K562 (cell line): Measurements from ENCODE around the gene ZNF292. TPM values are rescaled to one million over a fixed set of nuclear protein-coding genes. Genes with fewer than 3 reads are reported as not detected.

Experiments used
- ATAC-seq: fragments of 200-7000 bp; cut with Tn5 transposase; 3 replicates; pipeline ENCODE4 v1.9.1; 2020; ENCODE audit warnings: moderate library complexity
- BruUV-seq: library from RNA; stranded (reverse); fragments of 400-500 nt; replicated peaks from 2 replicates; lab custom pipeline; 2021; lab: Mats Ljungman, UMichigan
- CTCF ChIA-PET: fragments of 300-600 bp; formaldehyde crosslinking; extraction: SDS; loops from one replicate; lab custom pipeline; 2021; ENCODE audit warnings: low intra/inter-chr PET ratio; lab: Yijun Ruan, JAX
- POLR2A ChIA-PET: fragments of 300-600, 350-650 bp; sonication (Branson Sonifier 250); formaldehyde crosslinking; extraction: SDS; loops from one replicate; lab custom pipeline; 2021; ENCODE audit warnings: antibody characterized with exemption, inconsistent platforms; lab: Yijun Ruan, JAX
- DNase-seq, 4 experiments: peaks; one replicate each; pipeline versions ENCODE4 v3.0.0 to v3.0.0-alpha.2; 2011 to 2018; ENCODE audit warnings: low spot score in 3 of 4, mixed read lengths in 3 of 4; ENCODE audit errors: extremely low read depth in 1 of 4
- FAIRE-seq: peaks from 2 replicates; lab custom pipeline; 2011; peaks lifted over from hg19 to GRCh38; lab: Jason Lieb, UNC
- H2AFZ ChIP-seq: 2 replicates; pipeline ENCODE4 v1.6.0; 2011; ENCODE audit warnings: low read depth, low read length, control low read depth, inconsistent platforms
- H3K27ac ChIP-seq: fragments of 200-600 bp; 3 replicates; pipeline ENCODE4 v1.8.0; 2011; ENCODE audit warnings: low read depth, mild to moderate bottlenecking, control low read depth, inconsistent platforms, low read length, moderate library complexity, mixed read lengths; ENCODE audit errors: extremely low read depth
- H3K27me3 ChIP-seq, 2 experiments: fragments of 300-600 bp in 1 of 2; 2 replicates in 1 of 2; 3 replicates in 1 of 2; pipeline versions ENCODE4 v1.6.0 to v1.8.0; 2011; ENCODE audit warnings: inconsistent platforms in 2 of 2, low read length in 2 of 2, mild to moderate bottlenecking in 1 of 2, mixed read lengths in 1 of 2, moderate library complexity in 1 of 2; ENCODE audit not compliant: control insufficient read depth in 2 of 2, insufficient read depth in 2 of 2
- H3K36me3 ChIP-seq: fragments of 300-600 bp; 3 replicates; pipeline ENCODE4 v1.8.0; 2011; ENCODE audit warnings: mild to moderate bottlenecking, low read length, inconsistent platforms; ENCODE audit not compliant: control insufficient read depth, insufficient read depth
- H3K4me1 ChIP-seq, 2 experiments: fragments of 200-600 bp in 1 of 2; replicated peaks in 1 of 2; 2 replicates in 1 of 2; 3 replicates in 1 of 2; pipeline versions ENCODE4 v1.5.1 to v1.8.0; 2011; ENCODE audit warnings: inconsistent platforms in 2 of 2, low read length in 2 of 2, mild to moderate bottlenecking in 1 of 2, mixed read lengths in 1 of 2, moderate library complexity in 1 of 2; ENCODE audit not compliant: control insufficient read depth in 2 of 2, insufficient read depth in 2 of 2
- H3K4me2 ChIP-seq: 2 replicates; pipeline ENCODE4 v1.6.1; 2011; ENCODE audit warnings: low read length, control low read depth, inconsistent platforms, mixed read lengths; ENCODE audit not compliant: insufficient read depth
- H3K4me3 ChIP-seq: fragments of 200-600 bp; sonication (generic), shearing (Covaris generic); 2 replicates; pipeline ENCODE4 v1.5.1; 2016; ENCODE audit warnings: control low read depth, inconsistent platforms
- H3K79me2 ChIP-seq: fragments of 200-600 bp; 3 replicates; pipeline ENCODE4 v1.8.0; 2011; ENCODE audit warnings: low read length, inconsistent platforms; ENCODE audit not compliant: control insufficient read depth, insufficient read depth
- H3K9ac ChIP-seq, 2 experiments: 2 replicates each; pipeline versions ENCODE4 v1.6.0 to v1.6.1; 2011; ENCODE audit warnings: low read depth in 2 of 2, low read length in 2 of 2, control low read depth in 1 of 2, inconsistent platforms in 1 of 2, mild to moderate bottlenecking in 1 of 2, mixed read lengths in 1 of 2; ENCODE audit not compliant: insufficient read depth in 1 of 2
- H3K9me1 ChIP-seq: one replicate; pipeline ENCODE4 v1.6.0; 2011; ENCODE audit warnings: inconsistent platforms, mild to moderate bottlenecking, low read length, moderate library complexity; ENCODE audit not compliant: control insufficient read depth, insufficient read depth
- H3K9me3 ChIP-seq: replicated peaks from 2 replicates; pipeline ENCODE4 v1.5.1; 2011; ENCODE audit warnings: low read depth, low read length, inconsistent platforms; ENCODE audit not compliant: control insufficient read depth, insufficient read depth
- H4K20me1 ChIP-seq: replicated peaks from 2 replicates; pipeline ENCODE4 v1.6.1; 2011; ENCODE audit warnings: low read length, inconsistent platforms, mixed read lengths; ENCODE audit not compliant: control insufficient read depth, insufficient read depth
- ARID2 ChIP-seq: fragments of 450-650 bp; IDR thresholded peaks from 2 replicates; pipeline ENCODE4 v1.6.1; 2017; ENCODE audit warnings: antibody characterized with exemption, mild to moderate bottlenecking
- HMGN3 ChIP-seq: IDR thresholded peaks from 2 replicates; pipeline ENCODE4 v1.6.1; 2011; ENCODE audit warnings: borderline replicate concordance, low read depth, mild to moderate bottlenecking, mixed read lengths, low read length; ENCODE audit not compliant: insufficient read length; ENCODE audit errors: extremely low read depth
- OTX1 ChIP-seq: fragments of 450-650 bp; formaldehyde crosslinking; IDR thresholded peaks from 2 replicates; pipeline ENCODE4 v1.4.0; 2022; ENCODE audit warnings: mild to moderate bottlenecking
- PCBP2 ChIP-seq: fragments of 200-400 bp; formaldehyde crosslinking; IDR thresholded peaks from 2 replicates; pipeline ENCODE4 v1.6.1; 2018; ENCODE audit warnings: low read length, low read depth, mild to moderate bottlenecking, moderate library complexity; ENCODE audit not compliant: poor library complexity, severe bottlenecking
- RAD21 ChIP-seq, 2 experiments: fragments of 250-450 bp in 1 of 2; fragments of 450-650 bp in 1 of 2; sonication (Bioruptor Pico) in 1 of 2; formaldehyde crosslinking in 1 of 2; IDR thresholded peaks in 1 of 2; conservative IDR thresholded peaks in 1 of 2; 2 replicates each; pipeline versions ENCODE4 v1.4.0 to v1.8.0; 2020 to 2022; ENCODE audit warnings: mild to moderate bottlenecking in 2 of 2, moderate library complexity in 1 of 2
- SMC3 ChIP-seq: conservative IDR thresholded peaks from 2 replicates; pipeline ENCODE4 v1.6.1; 2011; ENCODE audit warnings: low read depth, low read length, improper control_type of control experiment; ENCODE audit not compliant: insufficient read depth
- in situ Hi-C: fragments of 300-500 bp; cut with MboI; formaldehyde crosslinking; loops from 4 replicates; pipeline ENCODE4 v1.15.0; 2018; ENCODE audit warnings: inconsistent platforms, mixed read lengths
- intact Hi-C: fragments of 100-400 bp; cut with micrococcal nuclease; formaldehyde crosslinking; loops from 2 replicates; pipeline ENCODE4 v1.14.2; 2022
- polyA plus RNA-seq, 8 experiments: library from polyadenylated mRNA; depleted of rRNA in 4 of 8; stranded (reverse) in 5 of 8; unstranded in 3 of 8; fragments of >200 nt; fragmentation: Nextera tagmentation in 2 of 8; fragmentation: Illumina TruSeq in 1 of 8; extraction: Ambion mirVana in 2 of 8; extraction: Trizol in 1 of 8; gene quantifications; 2 replicates each; pipeline versions ENCODE4 v1.2.1 to v1.2.3, GENCODE V29; 2011 to 2014; ENCODE audit warnings: inconsistent platforms in 1 of 8, missing spikeins in 1 of 8
- total RNA-seq, 7 experiments: library from RNA; depleted of rRNA in 6 of 7; stranded (reverse); fragments of >200 nt in 6 of 7; fragmentation: Illumina TruSeq in 2 of 7; extraction: Trizol in 2 of 7; gene quantifications; 2 replicates each; pipeline versions ENCODE4 v1.2.1 to v1.2.3, GENCODE V29; 2011 to 2021; ENCODE audit warnings: low replicate concordance in 1 of 7
- TF ChIP-seq, protein P1 (sequence below): sonication (generic); formaldehyde crosslinking; IDR thresholded peaks from 2 replicates; pipeline ENCODE4 v1.8.1; 2023; ENCODE audit warnings: mild to moderate bottlenecking, missing genetic modification reagents
- TF ChIP-seq, protein P2 (sequence below), 2 experiments: fragments of 450-650 bp; formaldehyde crosslinking in 1 of 2; IDR thresholded peaks; 2 replicates each; pipeline versions ENCODE4 v1.4.0 to v1.6.1; 2014 to 2020; ENCODE audit warnings: mild to moderate bottlenecking in 2 of 2, borderline replicate concordance in 1 of 2, low read depth in 1 of 2
- TF ChIP-seq, protein P3 (sequence below): fragments of 450-650 bp; formaldehyde crosslinking; IDR thresholded peaks from 2 replicates; pipeline ENCODE4 v1.4.0; 2020; ENCODE audit warnings: mild to moderate bottlenecking, moderate library complexity

Gene ZNF292
- total and polyA plus RNA-seq, 9 of the 15 experiments (the other 6 are each of a cell fraction or from before 2014, with no cell fraction given), result 4.4 to 17.1 (median 12.8) TPM

DNA sequence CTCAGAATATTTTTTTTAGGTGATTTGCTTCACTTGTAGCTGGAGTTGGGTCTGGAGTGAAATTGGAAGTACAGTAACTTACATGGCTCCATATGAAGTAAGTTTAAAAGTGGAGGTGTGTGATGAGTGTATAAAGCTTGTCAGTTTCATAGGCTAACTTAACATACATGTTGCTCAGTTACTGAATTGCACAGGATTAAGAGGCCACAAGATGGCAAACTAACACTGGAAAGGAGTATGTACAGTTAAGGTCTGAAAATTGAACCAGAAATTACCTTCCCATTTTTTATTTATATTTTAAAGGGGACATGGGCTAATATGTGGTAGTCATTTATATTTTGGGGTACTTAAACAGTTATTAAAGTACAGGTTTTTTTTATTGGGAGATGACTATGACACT lies 121.8 kb downstream of the ZNF292 start:
- no peaks in the 10 kb centered on the region for H3K9me1 ChIP-seq
- H3K9ac ChIP-seq, result no peak overlapping the region
- H3K4me1 ChIP-seq, result no peaks in the 10 kb centered on the region
- ATAC-seq (peak; percentile 94), DNase-seq (peak in 2 of 4 experiments; percentile 25 to 55), FAIRE-seq (peak; percentile 86)
- no peaks in the 10 kb centered on the region for H3K9me3 ChIP-seq
- no peak overlapping the region for H3K27ac ChIP-seq
- no peaks in the 10 kb centered on the region for H4K20me1 ChIP-seq
- no peaks in the 10 kb centered on the region for H3K79me2 ChIP-seq
- H3K4me3 ChIP-seq, result no peak overlapping the region
- H3K27me3 ChIP-seq, result peaks cover 3 to 5% of the 10 kb centered on the region in 2 experiments; a peak in 3 of 5 replicates
- no peak overlapping the region for H3K4me2 ChIP-seq
- no peaks in the 10 kb centered on the region for H3K36me3 ChIP-seq
- no peak overlapping the region for H2AFZ ChIP-seq
- ChIA-PET POLR2A (no interaction called here), CTCF (interaction anchor here (1.0 to 2.3 kb wide), 2 partner anchors 112 to 115 kb away, joined by 4 to 21 read pairs; no protein-coding TSS in a partner anchor)
- BruUV-seq, result no TSS peak
- in situ Hi-C loops, result no loop called here
- intact Hi-C loops, result loop anchor here (1.0 to 5.0 kb wide), 3 partner anchors 114 to 210 kb away; no protein-coding TSS in a partner anchor
- TF ChIP-seq RAD21 (CRISPR knock-in tag; conservative IDR thresholded peaks at IDR 0.05 in 1 of 2, IDR thresholded peaks at IDR 0.05 in 1 of 2), result peak; percentile 76 to 94
- TF ChIP-seq SMC3, result peak; percentile 60; the same call in 1 of the 2 replicates
- TF ChIP-seq, protein P1, sequence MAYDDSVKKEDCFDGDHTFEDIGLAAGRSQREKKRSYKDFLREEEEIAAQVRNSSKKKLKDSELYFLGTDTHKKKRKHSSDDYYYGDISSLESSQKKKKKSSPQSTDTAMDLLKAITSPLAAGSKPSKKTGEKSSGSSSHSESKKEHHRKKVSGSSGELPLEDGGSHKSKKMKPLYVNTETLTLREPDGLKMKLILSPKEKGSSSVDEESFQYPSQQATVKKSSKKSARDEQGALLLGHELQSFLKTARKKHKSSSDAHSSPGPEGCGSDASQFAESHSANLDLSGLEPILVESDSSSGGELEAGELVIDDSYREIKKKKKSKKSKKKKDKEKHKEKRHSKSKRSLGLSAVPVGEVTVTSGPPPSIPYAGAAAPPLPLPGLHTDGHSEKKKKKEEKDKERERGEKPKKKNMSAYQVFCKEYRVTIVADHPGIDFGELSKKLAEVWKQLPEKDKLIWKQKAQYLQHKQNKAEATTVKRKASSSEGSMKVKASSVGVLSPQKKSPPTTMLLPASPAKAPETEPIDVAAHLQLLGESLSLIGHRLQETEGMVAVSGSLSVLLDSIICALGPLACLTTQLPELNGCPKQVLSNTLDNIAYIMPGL (CRISPR knock-in tag), result no peak
- no peak for TF ChIP-seq OTX1 (CRISPR knock-in tag)
- TF ChIP-seq, protein P2, sequence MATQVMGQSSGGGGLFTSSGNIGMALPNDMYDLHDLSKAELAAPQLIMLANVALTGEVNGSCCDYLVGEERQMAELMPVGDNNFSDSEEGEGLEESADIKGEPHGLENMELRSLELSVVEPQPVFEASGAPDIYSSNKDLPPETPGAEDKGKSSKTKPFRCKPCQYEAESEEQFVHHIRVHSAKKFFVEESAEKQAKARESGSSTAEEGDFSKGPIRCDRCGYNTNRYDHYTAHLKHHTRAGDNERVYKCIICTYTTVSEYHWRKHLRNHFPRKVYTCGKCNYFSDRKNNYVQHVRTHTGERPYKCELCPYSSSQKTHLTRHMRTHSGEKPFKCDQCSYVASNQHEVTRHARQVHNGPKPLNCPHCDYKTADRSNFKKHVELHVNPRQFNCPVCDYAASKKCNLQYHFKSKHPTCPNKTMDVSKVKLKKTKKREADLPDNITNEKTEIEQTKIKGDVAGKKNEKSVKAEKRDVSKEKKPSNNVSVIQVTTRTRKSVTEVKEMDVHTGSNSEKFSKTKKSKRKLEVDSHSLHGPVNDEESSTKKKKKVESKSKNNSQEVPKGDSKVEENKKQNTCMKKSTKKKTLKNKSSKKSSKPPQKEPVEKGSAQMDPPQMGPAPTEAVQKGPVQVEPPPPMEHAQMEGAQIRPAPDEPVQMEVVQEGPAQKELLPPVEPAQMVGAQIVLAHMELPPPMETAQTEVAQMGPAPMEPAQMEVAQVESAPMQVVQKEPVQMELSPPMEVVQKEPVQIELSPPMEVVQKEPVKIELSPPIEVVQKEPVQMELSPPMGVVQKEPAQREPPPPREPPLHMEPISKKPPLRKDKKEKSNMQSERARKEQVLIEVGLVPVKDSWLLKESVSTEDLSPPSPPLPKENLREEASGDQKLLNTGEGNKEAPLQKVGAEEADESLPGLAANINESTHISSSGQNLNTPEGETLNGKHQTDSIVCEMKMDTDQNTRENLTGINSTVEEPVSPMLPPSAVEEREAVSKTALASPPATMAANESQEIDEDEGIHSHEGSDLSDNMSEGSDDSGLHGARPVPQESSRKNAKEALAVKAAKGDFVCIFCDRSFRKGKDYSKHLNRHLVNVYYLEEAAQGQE (IDR thresholded peaks at IDR 0.05; ENCODE audit: borderline replicate concordance), result peak; percentile 62; the same call in 1 of the 2 replicates
- TF ChIP-seq, protein P2 (CRISPR knock-in tag; IDR thresholded peaks at IDR 0.05; ENCODE audit: low read depth), result no peak
- TF ChIP-seq, protein P3, sequence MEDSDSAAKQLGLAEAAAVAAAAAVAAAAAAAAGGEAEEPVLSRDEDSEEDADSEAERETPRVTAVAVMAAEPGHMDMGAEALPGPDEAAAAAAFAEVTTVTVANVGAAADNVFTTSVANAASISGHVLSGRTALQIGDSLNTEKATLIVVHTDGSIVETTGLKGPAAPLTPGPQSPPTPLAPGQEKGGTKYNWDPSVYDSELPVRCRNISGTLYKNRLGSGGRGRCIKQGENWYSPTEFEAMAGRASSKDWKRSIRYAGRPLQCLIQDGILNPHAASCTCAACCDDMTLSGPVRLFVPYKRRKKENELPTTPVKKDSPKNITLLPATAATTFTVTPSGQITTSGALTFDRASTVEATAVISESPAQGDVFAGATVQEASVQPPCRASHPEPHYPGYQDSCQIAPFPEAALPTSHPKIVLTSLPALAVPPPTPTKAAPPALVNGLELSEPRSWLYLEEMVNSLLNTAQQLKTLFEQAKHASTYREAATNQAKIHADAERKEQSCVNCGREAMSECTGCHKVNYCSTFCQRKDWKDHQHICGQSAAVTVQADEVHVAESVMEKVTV (CRISPR knock-in tag), result peak; percentile 48
- peak; percentile 21; the same call in 1 of the 2 replicates for TF ChIP-seq ARID2
- TF ChIP-seq HMGN3, result no peak
- TF ChIP-seq PCBP2, result no peak
